Measurements from ENCODE around the gene TAF11L11.
"Not testable (repeated sequence)": the region's sequence is repeated elsewhere in the genome, so short reads cannot be mapped to it uniquely, and the experiment has no call there.

DNA sequence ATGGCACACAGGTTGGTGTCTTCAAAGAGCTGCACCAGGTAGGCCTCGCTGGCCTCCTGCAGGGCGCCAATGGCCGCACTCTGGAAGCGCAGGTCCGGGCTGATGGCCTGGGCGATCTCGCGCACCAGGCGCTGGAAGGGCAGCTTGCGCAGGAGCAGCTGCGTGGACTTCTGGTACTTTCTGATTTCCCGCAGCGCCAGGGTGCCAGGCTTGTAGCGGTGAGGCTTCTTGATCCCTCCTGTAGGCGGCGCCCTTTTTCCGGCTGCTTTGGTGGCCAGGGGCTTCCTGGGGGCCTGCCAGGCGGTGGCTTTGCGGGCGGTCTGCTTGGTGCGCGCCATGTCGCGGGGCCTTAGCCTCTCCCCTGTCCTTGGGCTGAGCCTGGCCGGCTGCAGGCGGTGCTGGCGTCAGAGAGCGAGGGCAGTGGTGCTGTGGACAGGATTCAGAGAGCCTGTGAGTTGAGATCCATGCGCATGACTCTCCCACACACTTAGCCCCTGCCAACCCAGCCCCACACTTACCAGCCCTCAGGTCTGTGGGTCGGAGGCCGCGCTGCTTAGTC lies 51.3 kb downstream of the TAF11L11 start:
- TF ChIP-seq POLR2A (IDR thresholded peaks at IDR 0.05; ENCODE audit: low read length); GATA1 (IDR thresholded peaks at IDR 0.05; ENCODE audit: low read depth, low read length): not testable (repeated sequence)
